GM18951 (cell line): ENCODE results near the gene CNIH4.
"Not testable (repeated sequence)": the region's sequence is repeated elsewhere in the genome, so short reads cannot be mapped to it uniquely, and the experiment has no call there.

Experiments
- POLR2A ChIP-seq: IDR thresholded peaks from 4 replicates; pipeline ENCODE4 v1.6.1; 2011; ENCODE audit warnings: mild to moderate bottlenecking; ENCODE audit not compliant: insufficient read length, insufficient read depth; ENCODE audit errors: extremely low read depth
- in situ Hi-C: fragments of 300-500 bp; cut with MboI; formaldehyde crosslinking; loops from one replicate; pipeline ENCODE4 v1.12.0; 2022; ENCODE audit warnings: low sequenced_read_pairs, mixed read lengths, inconsistent platforms; ENCODE audit not compliant: unreplicated experiment

CNIH4 gene

DNA sequence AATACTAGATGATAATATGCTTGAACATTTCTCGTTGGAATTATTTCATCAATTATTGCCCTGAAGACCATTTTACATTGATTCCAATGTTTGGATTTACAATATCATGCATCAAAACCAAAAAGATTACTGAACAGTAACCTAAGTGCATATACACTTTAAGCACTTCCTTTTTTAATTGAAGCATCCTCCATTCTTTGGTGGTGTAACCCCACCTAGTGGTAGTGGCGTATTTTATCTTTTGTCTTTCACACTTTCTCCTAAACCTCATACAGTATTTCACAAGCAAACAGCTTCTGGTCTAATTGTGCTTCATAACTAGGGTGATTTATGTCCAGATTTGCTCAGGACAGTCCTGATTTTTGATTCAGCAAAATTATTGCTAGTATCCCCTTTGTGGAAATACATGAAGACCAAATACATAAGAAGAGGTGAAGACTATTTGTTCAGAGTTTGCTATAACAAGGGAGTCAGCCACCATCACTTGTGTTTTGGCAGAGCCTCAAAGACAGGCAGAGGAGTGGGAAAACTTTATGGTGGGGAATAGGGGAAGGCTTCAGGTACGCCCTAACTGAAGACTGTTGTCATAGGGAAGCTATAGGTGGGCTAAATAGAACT, 23.3 kb upstream of the CNIH4 start:
- TF ChIP-seq POLR2A: no peak
- in situ Hi-C loops: no loop called here

DNA sequence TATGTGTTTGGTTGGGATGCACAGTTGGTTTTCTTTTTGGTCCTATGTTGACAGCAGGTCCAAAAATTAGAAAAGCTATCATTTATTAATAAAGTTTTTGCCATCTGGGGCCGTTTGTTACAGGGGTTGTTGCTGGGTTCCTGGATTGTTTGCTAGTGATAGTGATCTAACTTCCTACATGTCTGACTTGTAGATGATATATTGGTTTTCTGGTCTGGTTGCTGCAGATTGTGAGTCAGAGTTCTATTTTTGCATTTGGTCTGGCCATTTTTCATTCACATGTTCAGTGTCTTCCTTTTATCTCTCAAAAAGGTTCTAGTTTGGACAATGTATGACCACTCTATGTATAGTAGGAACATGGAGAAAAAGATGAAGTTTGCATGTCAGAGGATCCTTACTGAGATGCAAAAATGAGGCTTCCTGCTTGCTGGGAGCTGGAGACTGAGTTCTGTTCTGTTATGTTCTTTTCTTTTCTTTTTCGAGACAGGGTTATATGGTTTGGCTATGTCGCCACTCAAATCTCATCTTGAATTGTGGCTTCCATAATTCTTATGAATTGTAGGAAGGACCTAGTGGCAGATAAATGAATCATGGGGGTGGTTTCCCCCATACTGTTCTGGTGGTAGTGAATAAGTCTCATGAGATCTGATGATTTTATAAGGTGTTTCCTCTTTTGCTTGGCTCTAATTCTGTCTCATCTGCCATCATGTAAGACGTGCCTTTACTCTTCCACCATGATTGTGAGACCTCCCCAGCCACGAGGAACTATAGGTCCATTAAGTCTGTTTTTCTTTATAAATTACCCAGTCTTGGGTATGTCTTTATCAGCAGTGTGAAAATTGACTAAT, 22.5 kb upstream of the CNIH4 start:
- TF ChIP-seq POLR2A: no peak
- in situ Hi-C loops: no loop called here

DNA sequence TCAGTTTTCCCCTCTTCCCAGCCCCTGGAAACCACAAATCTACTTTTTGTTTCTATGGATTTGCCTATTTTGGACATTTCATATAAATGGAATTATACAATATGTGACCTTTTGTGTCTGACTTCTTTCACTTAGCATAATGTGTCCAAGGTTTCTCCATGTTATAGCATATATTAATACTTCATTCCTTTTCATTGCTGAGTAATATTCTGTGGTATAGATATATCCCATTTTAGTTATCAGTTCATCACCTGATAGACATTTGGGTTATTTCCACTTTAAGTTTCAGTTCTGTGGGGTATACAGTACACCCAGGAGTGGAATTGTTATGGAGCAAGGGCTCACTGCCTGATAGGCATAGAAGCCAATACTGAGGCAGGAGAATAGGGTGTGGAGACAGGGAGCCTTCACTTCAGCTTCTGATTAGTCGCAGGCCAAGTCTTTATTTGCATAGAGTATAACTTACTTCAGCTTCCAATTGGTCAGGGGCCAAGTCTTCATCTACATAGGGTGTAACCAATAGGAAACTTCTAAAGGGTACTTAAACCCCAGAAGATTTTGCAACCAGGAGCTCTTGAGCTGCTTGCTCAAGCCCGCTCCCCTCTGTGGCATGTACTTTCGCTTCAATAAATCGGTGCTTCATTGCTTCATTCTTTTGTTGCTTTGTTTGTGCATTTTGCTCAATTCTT, 18.4 kb upstream of the CNIH4 start:
- no peak for TF ChIP-seq POLR2A
- in situ Hi-C loops: no loop called here

DNA sequence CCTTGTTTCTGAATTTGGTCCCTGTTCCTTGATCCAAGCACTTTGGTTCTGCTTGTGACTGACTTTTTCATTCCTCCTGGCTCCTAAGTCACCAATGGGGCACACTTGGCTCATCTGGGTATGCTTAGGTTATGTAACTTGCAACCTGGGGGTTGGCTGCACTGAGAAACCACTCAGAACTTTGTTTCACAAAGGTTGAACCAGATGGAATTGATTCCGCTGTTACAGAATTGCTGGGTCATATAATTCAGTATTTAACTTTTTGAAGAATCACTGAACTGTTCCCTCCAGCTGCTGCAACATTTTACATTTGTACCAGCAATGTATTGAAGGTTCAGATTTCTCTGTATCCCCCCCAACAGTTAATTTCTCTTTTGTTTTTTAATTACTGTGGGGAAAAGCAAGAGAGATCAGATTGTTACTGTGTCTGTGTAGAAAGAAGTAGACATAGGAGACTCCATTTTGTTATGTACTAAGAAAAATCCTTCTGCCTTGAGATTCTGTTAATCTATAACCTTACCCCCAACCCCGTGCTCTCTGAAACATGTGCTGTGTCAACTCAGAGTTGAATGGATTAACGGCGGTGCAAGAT, 17.1 kb upstream of the CNIH4 start:
- TF ChIP-seq POLR2A: no peak
- in situ Hi-C loops: no loop called here

DNA sequence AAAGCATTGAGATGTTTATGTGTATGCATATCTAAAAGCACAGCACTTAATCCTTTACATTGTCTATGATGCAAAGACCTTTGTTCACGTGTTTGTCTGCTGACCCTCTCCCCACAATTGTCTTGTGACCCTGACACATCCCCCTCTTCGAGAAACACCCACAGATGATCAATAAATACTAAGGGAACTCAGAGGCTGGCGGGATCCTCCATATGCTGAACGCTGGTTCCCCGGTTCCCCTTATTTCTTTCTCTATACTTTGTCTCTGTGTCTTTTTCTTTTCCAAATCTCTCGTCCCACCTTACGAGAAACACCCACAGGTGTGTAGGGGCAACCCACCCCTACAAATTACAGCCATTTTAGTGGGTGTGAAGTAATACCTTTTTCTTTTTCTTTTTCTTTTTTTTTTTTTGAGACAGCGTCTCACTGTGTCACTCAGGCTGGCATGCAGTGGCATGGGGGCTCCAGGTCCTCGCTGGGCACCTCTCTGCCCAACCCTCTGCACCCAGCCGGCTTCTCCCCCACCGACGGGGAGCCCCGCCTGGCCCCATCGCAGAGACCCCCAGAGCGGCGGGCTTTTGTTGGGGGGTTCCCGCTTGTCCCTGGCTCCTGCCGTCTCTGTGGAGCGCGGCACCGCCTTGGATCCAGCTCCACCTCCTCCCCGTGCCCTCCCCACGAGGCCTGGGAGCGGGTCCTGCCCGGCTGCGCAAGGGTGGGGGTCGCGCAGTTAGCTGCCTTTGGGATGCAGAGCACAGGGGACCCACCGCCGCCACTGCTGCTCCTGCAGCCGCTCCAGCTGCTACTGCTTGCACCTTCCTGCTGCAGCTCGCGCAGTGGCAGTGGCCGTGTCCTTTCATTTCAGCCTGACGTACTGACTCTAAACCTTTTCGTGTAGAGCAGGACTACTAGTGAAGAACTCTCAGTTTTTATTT, 16.0 kb upstream of the CNIH4 start:
- in situ Hi-C loops: not testable (repeated sequence)
- peak; percentile 38 for TF ChIP-seq POLR2A

DNA sequence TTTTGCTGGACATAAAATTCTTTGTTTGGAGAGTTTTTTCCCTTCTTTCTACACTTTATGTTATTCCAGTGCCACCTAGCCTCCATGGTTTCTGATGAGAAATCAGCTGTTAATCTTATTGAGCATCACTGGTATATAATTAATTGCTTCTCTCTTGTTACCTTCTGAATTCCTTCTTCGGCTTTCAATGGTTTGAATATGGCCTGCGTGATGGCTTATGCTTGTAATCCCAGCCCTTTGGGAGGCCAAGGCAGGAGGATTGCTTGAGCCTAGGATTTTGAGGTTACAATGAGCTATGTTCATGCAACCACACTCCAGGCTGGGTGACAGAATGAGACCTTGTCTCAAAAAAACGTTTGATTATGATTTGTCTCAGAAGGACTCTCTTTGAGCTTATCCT, 13.0 kb upstream of the CNIH4 start:
- TF ChIP-seq POLR2A: no peak
- in situ Hi-C loops: no loop called here

DNA sequence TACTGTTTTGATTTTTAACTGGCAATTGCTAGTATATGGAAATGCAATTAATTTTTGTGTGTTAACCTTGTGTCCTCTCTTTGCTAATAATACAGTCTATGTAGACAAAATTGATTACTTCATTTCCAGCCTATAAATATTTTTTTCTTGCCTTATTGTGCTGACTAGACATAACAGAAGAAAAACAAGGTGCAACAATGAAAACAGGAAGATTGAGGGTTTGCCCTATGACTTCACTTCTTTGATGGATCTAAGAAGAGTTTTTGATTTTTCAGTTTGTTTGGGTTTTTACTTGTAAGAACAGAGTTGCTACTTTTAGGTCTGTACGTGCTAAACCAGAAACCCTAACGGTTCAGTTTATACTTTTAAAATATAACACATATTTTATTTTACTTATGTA, 8.5 kb upstream of the CNIH4 start:
- no peak for TF ChIP-seq POLR2A
- in situ Hi-C loops: no loop called here

DNA sequence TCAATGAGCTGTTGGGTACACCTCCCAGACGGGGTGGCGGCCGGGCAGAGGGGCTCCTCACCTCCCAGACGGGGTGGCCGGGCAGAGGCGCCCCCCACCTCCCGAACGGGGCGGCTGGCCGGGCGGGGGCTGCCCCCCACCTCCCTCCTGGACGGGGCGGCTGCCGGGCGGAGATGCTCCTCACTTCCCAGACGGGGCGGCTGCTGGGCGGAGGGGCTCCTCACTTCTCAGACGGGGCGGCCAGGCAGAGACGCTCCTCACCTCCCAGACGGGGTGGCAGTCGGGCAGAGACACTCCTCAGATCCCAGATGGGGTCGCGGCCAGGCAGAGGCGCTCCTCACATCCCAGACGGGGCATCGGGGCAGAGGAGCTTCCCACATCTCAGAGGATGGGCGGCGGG, 7.0 kb upstream of the CNIH4 start:
- in situ Hi-C loops: not testable (repeated sequence)

DNA sequence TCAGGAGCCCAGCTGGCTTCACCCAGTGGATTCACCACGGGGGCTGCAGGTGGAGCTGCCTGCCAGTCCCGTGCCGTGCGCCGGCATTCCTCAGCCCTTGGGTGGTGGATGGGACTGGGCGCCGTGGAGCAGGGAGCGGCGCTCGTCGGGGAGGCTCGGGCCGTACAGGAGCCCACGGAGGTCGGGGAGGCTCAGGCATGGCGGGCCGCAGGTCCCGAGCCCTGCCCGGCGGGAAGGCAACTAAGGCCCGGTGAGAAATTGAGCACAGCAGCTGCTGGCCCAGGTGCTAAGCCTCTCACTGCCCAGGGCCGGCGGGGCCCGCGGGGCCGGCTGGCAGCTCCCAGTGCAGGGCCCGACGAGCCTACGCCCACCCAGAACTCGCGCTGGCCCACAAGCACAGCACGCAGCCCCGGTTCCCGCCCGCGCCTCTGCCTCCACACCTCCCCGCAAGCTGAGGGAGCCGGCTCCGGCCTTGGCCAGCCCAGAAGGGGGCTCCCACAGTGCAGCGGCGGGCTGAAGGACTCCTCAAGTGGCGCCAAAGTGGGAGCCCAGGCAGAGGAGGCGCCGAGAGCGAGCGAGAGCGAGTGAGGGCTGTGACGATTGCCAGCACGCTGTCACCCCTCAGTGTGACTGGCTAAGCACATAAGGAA, 4.1 kb upstream of the CNIH4 start:
- in situ Hi-C loops: not testable (repeated sequence)

DNA sequence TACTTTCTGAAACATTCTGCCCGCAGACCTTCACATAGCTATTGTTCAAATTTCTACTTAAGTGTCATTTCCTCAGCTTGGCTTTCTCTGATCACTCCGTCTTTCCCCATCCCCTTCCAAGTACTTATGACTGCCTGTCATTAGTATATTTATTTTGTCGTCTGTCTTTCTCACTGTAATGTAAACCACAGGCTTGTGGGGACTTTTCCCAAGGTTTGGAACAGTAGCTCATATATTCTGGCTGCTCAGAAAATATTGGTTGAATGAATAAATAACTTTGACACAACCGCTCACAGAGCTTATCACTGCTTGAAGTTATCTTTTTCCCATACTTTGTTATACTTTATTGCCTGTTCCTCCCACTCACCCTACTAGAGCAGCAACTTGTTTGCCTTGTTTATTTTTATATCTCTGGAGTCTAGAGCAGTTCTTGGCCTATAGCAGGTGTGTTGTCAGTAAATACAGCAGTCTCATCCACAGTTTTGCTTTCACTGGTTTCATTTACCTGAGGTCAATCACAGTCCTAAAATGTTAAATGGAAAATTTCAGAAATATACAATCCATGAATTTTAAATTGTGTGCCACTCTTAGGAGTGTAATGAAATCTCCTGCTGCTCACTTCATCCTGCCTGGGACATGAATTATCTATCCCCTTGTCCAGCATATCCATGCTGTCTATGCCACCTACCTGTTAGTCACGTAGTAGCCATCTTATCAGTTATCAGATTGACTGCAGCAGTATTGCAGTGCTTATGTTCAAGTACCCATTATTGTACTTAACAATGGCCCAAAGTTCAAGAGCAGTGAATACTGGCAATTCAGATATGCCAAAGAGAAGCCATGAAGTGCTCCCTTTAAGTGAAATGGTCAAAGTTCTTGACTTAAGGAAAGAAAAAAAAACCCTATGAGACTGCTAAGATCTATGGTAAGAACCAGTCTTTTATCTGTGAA, 2.4 kb upstream of the CNIH4 start:
- in situ Hi-C loops: no loop called here

DNA sequence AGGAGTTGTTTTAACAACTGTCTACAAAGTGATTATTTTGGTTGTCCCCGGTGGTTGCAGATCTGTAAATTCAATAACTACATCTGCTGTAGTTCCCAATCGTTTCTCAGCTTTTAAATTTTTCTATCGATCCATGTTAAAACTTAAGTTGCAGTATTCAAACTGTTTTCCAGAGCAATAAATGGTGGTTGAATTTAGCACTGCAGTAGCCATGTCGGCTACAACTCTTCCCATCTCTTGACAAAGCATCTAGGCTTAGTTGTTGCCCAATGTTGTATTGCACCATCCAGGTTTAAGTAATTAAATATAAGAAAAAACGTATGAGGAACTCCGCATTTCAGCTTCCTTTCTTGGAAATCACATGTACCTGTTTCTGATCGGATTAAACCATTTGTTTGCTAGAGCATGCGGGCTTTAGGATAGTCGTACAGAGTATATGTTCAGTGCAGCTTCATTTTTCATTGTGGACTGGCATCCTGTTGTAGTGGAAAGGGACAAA, 996 bp downstream of the CNIH4 start:
- in situ Hi-C loops: no loop called here
- TF ChIP-seq POLR2A: no peak

More for the DNA sequence above, 2.4 kb upstream of the CNIH4 start:
- no peak for TF ChIP-seq POLR2A
